GM19193 (cell line): ENCODE measurements around the gene STOX2.

Experiments used
- POLR2A ChIP-seq: IDR thresholded peaks from 4 replicates; pipeline ENCODE4 v1.6.1; 2011; ENCODE audit not compliant: insufficient read depth, insufficient read length; ENCODE audit errors: extremely low read depth

STOX2 gene

GRCh38 chr4:183876268-183876934, 28.7 kb upstream of the STOX2 start:
- no peak for TF ChIP-seq POLR2A

- no peak for TF ChIP-seq POLR2A
These were observed 26.7 kb upstream of the STOX2 start for GRCh38 chr4:183878251-183878970.

- TF ChIP-seq POLR2A = no peak
These were observed 19.8 kb upstream of the STOX2 start for GRCh38 chr4:183885205-183885720.

- TF ChIP-seq POLR2A = no peak
These were observed 17.8 kb upstream of the STOX2 start for GRCh38 chr4:183887351-183887750.

- no peak for TF ChIP-seq POLR2A
These were observed 16.5 kb upstream of the STOX2 start for GRCh38 chr4:183888564-183888963.

- TF ChIP-seq POLR2A = no peak
These were observed 15.9 kb upstream of the STOX2 start for GRCh38 chr4:183889190-183889589.

GRCh38 chr4:183897193-183897592, 7.9 kb upstream of the STOX2 start:
- no peak for TF ChIP-seq POLR2A

GRCh38 chr4:183898456-183898855, 6.7 kb upstream of the STOX2 start:
- TF ChIP-seq POLR2A = no peak

- no peak for TF ChIP-seq POLR2A
These were observed 1.9 kb upstream of the STOX2 start for GRCh38 chr4:183903021-183903760.

GRCh38 chr4:183905593-183906488, 734 bp downstream of the STOX2 start:
- no peak for TF ChIP-seq POLR2A

- TF ChIP-seq POLR2A = no peak
These were observed 1.3 kb downstream of the STOX2 start for GRCh38 chr4:183906489-183906738.

GRCh38 chr4:183906739-183907651, 1.9 kb downstream of the STOX2 start:
- TF ChIP-seq POLR2A = no peak

GRCh38 chr4:183907871-183908683, 3.0 kb downstream of the STOX2 start:
- no peak for TF ChIP-seq POLR2A

- TF ChIP-seq POLR2A = no peak
These were observed 4.1 kb downstream of the STOX2 start for GRCh38 chr4:183909187-183909586.

GRCh38 chr4:183909801-183910200, 4.7 kb downstream of the STOX2 start:
- TF ChIP-seq POLR2A = no peak
